Mucosa of descending colon (tissue), 3 donors: ENCODE data around the gene MACC1. TPM values are rescaled to one million over a fixed set of nuclear protein-coding genes. Genes with fewer than 3 reads are reported as not detected.
A peak's percentile ranks its signal among the peaks of the same experiment; 100 is the strongest.

ENCODE experiments used
- ATAC-seq: fragments of 200-7000 bp; cut with Tn5 transposase; one replicate; pipeline ENCODE4 v1.9.1; 2020; ENCODE audit warnings: mild to moderate bottlenecking, moderate library complexity
- DNase-seq, 3 donors: peaks; one replicate each; pipeline ENCODE4 v3.0.0-alpha.2; 2020
- H3K36me3 ChIP-seq: fragments of 200-600 bp; one replicate; pipeline ENCODE4 v1.8.0; 2021; ENCODE audit warnings: low read depth, mild to moderate bottlenecking
- H3K4me1 ChIP-seq: fragments of 200-600 bp; one replicate; pipeline ENCODE4 v1.8.0; 2021; ENCODE audit warnings: low read depth, mild to moderate bottlenecking
- H3K4me3 ChIP-seq: fragments of 200-600 bp; one replicate; pipeline ENCODE4 v1.8.0; 2021; ENCODE audit warnings: mild to moderate bottlenecking
- H3K9me3 ChIP-seq: fragments of 200-600 bp; one replicate; pipeline ENCODE4 v1.8.0; 2021; ENCODE audit warnings: mild to moderate bottlenecking
- intact Hi-C, 2 donors: fragments of 100-400 bp; cut with DNase I in 1 of 2; cut with micrococcal nuclease in 1 of 2; formaldehyde crosslinking; loops; one replicate each; pipeline versions ENCODE4 v1.11.0 to v1.11.1; 2022; cut with DNase I, micrococcal nuclease
- total RNA-seq, 3 donors: library from RNA; stranded (reverse); fragmentation: NEBNext Ultra II Directional in 2 of 3; extraction: Animal tissue kit (Norgen Biotek cat#: 25700) in 2 of 3; gene quantifications; one replicate each; pipeline versions ENCODE4 v1.2.1 to v1.2.4, GENCODE V29; 2021 to 2023
- TF ChIP-seq, protein P1 (sequence below): fragments of 200-600 bp; IDR thresholded peaks from one replicate; pipeline ENCODE4 v1.8.0; 2022; ENCODE audit warnings: antibody characterized with exemption, mild to moderate bottlenecking
- donor health status: DM: no; HTN: no; CAD: no; lungs with moderate emphysema.
- donor health status: DM: no; HTN: no; CAD: no.
- donor health status: DM: no; HTN: yes; CAD: no.

The MACC1 gene
- total RNA-seq, 3 donors from 2014 or later, result 4.3 to 16.0 (median 9.8) TPM

DNA sequence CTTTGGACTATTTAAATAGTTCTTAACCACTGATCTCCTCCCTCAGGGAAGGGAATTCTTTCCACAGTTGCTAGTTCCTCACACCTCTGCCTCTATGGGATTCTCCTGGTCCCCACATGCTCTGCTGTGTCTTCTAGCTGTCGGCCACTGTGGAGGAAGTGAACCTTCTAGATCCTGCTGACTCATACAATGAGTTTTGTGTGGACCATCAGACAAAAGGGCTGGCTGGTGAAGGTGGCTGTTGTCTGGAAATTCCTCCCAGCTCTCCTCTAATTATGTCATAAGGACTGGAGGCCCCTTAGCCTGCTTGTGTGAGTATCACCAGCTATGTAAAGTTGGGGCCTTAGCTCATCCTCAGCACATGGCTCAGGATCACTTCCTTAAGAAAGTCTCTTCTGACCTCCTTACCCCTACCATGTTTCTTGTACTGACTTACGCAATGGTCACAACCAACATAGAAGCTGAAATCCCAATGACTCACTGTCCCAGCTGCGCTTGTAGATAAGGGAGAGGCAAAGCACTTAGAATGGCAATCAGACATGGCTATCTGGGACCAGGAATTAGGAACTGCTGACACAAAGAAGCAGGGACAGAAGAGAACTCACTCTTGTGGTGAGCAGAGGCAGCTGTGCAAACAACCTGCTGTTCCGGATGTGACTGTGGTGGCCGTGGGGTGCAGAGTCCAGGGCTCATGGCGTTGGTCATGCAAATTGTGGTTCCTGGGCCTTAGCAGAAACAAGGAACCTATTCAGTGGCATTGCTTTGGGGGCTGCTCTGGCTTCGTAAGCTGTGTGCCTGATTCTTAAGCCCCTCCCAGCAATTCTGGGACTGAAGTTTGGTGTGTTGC lies 2.5 kb upstream of the MACC1 start:
- H3K4me1 ChIP-seq, result peaks cover 24% of the 10 kb centered on the region
- H3K4me3 ChIP-seq, result no peak overlapping the region
- TF ChIP-seq, protein P1, sequence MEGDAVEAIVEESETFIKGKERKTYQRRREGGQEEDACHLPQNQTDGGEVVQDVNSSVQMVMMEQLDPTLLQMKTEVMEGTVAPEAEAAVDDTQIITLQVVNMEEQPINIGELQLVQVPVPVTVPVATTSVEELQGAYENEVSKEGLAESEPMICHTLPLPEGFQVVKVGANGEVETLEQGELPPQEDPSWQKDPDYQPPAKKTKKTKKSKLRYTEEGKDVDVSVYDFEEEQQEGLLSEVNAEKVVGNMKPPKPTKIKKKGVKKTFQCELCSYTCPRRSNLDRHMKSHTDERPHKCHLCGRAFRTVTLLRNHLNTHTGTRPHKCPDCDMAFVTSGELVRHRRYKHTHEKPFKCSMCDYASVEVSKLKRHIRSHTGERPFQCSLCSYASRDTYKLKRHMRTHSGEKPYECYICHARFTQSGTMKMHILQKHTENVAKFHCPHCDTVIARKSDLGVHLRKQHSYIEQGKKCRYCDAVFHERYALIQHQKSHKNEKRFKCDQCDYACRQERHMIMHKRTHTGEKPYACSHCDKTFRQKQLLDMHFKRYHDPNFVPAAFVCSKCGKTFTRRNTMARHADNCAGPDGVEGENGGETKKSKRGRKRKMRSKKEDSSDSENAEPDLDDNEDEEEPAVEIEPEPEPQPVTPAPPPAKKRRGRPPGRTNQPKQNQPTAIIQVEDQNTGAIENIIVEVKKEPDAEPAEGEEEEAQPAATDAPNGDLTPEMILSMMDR, result no peak
- peak; percentile 84 to 91 (median 85) for DNase-seq
- peak; percentile 87 for ATAC-seq
- intact Hi-C loops, result loop anchor here in 1 of 2 donors (10.0 kb wide), 1 partner anchor 85 kb away; no protein-coding TSS in a partner anchor
- no peaks in the 10 kb centered on the region for H3K36me3 ChIP-seq
- H3K9me3 ChIP-seq, result no peaks in the 10 kb centered on the region

DNA sequence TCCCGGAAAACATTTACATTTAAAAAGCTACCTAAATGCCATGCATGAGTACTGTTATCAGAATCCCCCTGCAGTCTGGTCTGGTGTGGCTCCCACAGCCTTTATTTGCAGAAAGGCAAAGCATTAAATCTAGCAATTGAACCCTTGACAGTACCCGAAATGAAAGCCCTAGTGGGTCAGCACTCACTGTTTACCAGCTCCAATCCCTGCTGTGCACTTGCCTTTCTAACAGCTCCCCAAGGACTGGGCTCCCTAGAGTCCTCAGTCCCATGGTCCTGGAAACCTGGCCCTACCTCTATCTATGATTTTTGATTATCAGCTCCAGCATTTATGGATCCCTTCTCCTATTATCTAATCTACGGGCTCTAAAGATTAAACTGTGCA lies 1.9 kb upstream of the MACC1 start:
- Histone ChIP-seq H3K4me1 (peaks cover 24% of the 10 kb centered on the region), H3K4me3 (no peak overlapping the region), H3K9me3 (no peaks in the 10 kb centered on the region), H3K36me3 (no peaks in the 10 kb centered on the region)
- TF ChIP-seq, protein P1, result no peak
- ATAC-seq (no peak), DNase-seq (no peak)
- intact Hi-C loops, result loop anchor here in 1 of 2 donors (10.0 kb wide), 1 partner anchor 86 kb away; no protein-coding TSS in a partner anchor

DNA sequence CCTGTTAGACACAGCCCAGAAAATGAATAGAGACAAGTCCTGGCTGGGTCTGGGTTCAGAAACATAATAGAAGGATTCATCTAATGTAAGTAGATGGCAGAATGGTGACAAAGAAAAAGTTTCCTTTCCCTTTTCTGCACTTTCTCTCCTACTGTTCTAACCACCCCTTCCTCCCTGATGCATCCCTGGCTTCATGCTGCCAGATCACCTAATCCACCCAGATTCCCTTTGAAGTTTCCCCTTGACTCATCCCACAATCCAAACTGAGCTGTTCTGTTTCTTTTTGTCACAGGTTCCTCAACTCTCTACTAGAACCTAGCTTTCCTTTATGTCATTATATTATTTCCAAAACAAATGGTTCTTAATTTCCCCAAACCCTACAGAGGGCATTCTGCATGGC lies 1.1 kb upstream of the MACC1 start:
- no peak for DNase-seq
- H3K4me1 ChIP-seq, result peaks cover 24% of the 10 kb centered on the region
- intact Hi-C loops, result loop anchor here in 1 of 2 donors (10.0 kb wide), 1 partner anchor 87 kb away; no protein-coding TSS in a partner anchor

DNA sequence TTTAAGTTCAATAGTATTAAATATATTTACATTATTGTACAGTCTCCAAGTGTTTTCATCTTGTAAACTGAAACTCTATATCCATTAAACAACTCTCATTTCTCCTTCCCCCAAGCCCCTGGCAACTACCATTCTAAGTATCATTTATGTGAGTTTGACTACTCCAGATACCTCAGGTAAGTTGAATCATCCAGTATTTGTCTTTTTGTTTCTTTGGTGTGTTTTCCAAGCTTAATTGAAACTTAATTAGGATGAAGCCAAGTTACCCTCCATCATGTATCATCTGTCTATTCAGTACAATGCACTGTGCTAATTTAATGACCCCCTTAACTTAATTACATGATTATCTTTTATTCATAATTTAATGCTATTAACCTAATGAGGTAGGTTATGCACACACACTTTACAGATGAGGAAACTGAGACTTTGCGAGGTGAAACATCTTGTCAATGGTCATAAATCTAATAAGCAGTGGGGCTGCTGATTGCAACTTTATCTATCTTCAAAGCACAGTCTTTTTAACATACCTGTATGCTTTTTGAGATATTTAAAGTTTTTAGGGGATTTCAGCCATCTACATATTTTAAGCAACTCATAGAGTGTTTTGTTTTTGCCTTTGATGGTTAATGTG lies 663 bp downstream of the MACC1 start:
- Histone ChIP-seq H3K4me1 (peaks cover 24% of the 10 kb centered on the region), H3K4me3 (no peak overlapping the region), H3K9me3 (no peaks in the 10 kb centered on the region), H3K36me3 (no peaks in the 10 kb centered on the region)
- DNase-seq, result no peak
- intact Hi-C loops, result loop anchor here in 1 of 2 donors (10.0 kb wide), 1 partner anchor 88 kb away; no protein-coding TSS in a partner anchor
- TF ChIP-seq, protein P1, result no peak
- ATAC-seq, result no peak

More for the DNA sequence above, 1.1 kb upstream of the MACC1 start:
- TF ChIP-seq, protein P1, result no peak
- no peaks in the 10 kb centered on the region for H3K36me3 ChIP-seq
- no peaks in the 10 kb centered on the region for H3K9me3 ChIP-seq
- no peak for ATAC-seq
- H3K4me3 ChIP-seq, result no peak overlapping the region

DNA sequence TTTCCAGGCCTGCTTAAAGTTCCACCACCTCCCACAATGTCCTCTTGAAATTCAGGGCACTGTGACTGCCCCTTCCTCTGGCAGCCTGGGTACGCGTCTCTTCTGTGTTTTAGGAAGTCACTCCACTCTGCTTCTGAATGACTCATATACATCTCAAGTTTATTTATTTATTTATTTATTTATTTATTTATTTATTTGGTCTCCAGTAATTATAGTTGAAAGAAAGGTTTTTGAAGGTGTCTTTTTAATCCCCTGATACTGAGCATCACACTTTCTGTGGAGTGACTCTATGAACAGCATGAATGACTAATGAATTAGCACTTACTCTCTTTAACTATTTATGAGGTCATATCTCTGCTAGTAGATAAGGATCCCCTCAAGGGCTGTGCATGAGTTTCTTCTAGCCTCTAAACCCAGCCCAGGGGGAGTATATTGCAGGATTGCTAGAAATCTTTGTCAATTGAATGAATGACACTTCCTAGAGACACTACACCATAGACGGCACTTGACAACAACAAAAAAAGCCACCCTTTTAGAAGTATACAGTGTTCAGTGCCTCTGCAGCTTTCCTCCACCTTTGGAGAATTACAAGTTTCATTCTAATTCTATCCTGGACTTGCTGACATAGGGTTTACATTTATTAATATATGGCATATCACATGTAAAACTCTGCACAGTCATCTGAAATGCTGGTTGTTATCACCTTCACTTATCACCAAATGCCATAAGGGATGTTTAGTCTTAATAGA lies 2.1 kb downstream of the MACC1 start:
- H3K4me3 ChIP-seq, result no peak overlapping the region
- DNase-seq (no peak), ATAC-seq (no peak)
- peaks cover 10% of the 10 kb centered on the region for H3K4me1 ChIP-seq
- intact Hi-C loops, result loop anchor here in 1 of 2 donors (10.0 kb wide), 1 partner anchor 90 kb away; no protein-coding TSS in a partner anchor
- H3K36me3 ChIP-seq, result no peaks in the 10 kb centered on the region
- TF ChIP-seq, protein P1, result no peak
- H3K9me3 ChIP-seq, result no peaks in the 10 kb centered on the region
